ENCODE data around the gene ARHGEF28.

The ARHGEF28 gene

DNA sequence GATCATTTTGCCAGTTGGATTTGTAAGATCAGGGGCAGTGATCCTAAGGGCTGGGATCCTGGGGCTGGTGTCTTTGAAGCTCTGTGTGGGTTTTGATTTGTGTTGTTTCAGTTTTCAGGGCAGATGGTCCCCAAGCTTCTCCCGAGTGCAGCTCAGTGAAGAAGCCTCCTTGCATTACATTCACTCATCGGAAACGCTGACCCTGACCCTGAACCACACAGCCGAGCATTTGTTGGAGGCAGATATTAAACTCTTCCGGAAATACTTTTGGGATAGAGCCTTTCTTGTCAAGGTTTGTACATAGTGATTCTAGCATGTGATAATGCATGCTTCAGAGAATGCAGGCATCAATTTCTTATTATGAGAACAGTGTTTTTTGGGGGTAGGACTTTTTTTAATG, 150.4 kb downstream of the ARHGEF28 start:
- TF ChIP-seq, protein P1, sequence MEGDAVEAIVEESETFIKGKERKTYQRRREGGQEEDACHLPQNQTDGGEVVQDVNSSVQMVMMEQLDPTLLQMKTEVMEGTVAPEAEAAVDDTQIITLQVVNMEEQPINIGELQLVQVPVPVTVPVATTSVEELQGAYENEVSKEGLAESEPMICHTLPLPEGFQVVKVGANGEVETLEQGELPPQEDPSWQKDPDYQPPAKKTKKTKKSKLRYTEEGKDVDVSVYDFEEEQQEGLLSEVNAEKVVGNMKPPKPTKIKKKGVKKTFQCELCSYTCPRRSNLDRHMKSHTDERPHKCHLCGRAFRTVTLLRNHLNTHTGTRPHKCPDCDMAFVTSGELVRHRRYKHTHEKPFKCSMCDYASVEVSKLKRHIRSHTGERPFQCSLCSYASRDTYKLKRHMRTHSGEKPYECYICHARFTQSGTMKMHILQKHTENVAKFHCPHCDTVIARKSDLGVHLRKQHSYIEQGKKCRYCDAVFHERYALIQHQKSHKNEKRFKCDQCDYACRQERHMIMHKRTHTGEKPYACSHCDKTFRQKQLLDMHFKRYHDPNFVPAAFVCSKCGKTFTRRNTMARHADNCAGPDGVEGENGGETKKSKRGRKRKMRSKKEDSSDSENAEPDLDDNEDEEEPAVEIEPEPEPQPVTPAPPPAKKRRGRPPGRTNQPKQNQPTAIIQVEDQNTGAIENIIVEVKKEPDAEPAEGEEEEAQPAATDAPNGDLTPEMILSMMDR (conservative IDR thresholded peaks at IDR 0.05; ENCODE audit: low read length): no peak
- TF ChIP-seq EZH2phosphoT487 (IDR thresholded peaks at IDR 0.05; ENCODE audit: borderline replicate concordance): no peak
- Histone ChIP-seq H3K9me3 (ENCODE audit: insufficient read depth, low read depth, low read length) (no peaks in the 10 kb centered on the region), H3K4me1 (ENCODE audit: insufficient read depth, low read length, poor library complexity, severe bottlenecking) (no peaks in the 10 kb centered on the region)

DNA sequence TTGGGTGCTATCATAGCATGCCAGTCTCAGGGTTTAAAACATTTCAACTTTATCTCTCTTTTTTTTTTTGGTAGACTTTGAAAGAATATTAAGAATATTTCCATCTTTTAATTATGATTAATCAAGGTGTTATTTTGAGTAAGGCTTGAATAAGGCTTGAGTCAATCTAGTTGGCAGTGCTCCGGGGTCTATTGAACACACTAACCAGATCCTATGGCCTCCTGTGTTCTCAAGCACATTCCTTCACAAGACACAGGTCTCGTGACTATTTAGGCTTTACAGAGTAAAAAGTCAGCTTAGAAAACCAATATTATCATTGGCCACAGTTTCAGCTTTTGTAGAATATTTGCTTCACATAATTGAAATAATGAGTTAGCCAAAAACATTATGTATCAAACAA, 151.2 kb downstream of the ARHGEF28 start:
- H3K9ac ChIP-seq (ENCODE audit: low read depth, low read length, poor library complexity, severe bottlenecking): no peak overlapping the region
- no peaks in the 10 kb centered on the region for H3K36me3 ChIP-seq (ENCODE audit: insufficient read depth, low read length)
- no peaks in the 10 kb centered on the region for H3K9me2 ChIP-seq (replicated peaks; ENCODE audit: low read depth, low read length)
- H3K4me3 ChIP-seq (ENCODE audit: low read length, poor library complexity, severe bottlenecking): no peak overlapping the region
- no peak for TF ChIP-seq EZH2phosphoT487 (IDR thresholded peaks at IDR 0.05; ENCODE audit: borderline replicate concordance)
- TF ChIP-seq, protein P1 (conservative IDR thresholded peaks at IDR 0.05; ENCODE audit: low read length): no peak
- H2AFZ ChIP-seq (ENCODE audit: low read length): no peak overlapping the region
- no peaks in the 10 kb centered on the region for H3F3A ChIP-seq (ENCODE audit: low read depth)
- H3K27me3 ChIP-seq (ENCODE audit: insufficient read depth, low read length, poor library complexity, severe bottlenecking): no peaks in the 10 kb centered on the region
- no peaks in the 10 kb centered on the region for H4K20me1 ChIP-seq (ENCODE audit: insufficient read depth, low read length, poor library complexity, severe bottlenecking)
- no peak overlapping the region for H3K4me2 ChIP-seq (ENCODE audit: low read depth, low read length, poor library complexity, severe bottlenecking)
- no peaks in the 10 kb centered on the region for H3K9me3 ChIP-seq (ENCODE audit: insufficient read depth, low read depth, low read length)
- H3K4me1 ChIP-seq (ENCODE audit: insufficient read depth, low read length, poor library complexity, severe bottlenecking): no peaks in the 10 kb centered on the region
- H3K79me2 ChIP-seq (ENCODE audit: insufficient read depth, low read length): no peaks in the 10 kb centered on the region

More for the DNA sequence above, 150.4 kb downstream of the ARHGEF28 start:
- no peak overlapping the region for H3K9ac ChIP-seq (ENCODE audit: low read depth, low read length, poor library complexity, severe bottlenecking)
- no peak overlapping the region for H2AFZ ChIP-seq (ENCODE audit: low read length)
- H3K4me2 ChIP-seq (ENCODE audit: low read depth, low read length, poor library complexity, severe bottlenecking): no peak overlapping the region
- no peaks in the 10 kb centered on the region for H3K27me3 ChIP-seq (ENCODE audit: insufficient read depth, low read length, poor library complexity, severe bottlenecking)
- no peak overlapping the region for H3K4me3 ChIP-seq (ENCODE audit: low read length, poor library complexity, severe bottlenecking)
- H3F3A ChIP-seq (ENCODE audit: low read depth): no peaks in the 10 kb centered on the region
- no peaks in the 10 kb centered on the region for H3K9me2 ChIP-seq (replicated peaks; ENCODE audit: low read depth, low read length)
- no peaks in the 10 kb centered on the region for H3K36me3 ChIP-seq (ENCODE audit: insufficient read depth, low read length)
- H4K20me1 ChIP-seq (ENCODE audit: insufficient read depth, low read length, poor library complexity, severe bottlenecking): no peaks in the 10 kb centered on the region
- no peaks in the 10 kb centered on the region for H3K79me2 ChIP-seq (ENCODE audit: insufficient read depth, low read length)

DNA sequence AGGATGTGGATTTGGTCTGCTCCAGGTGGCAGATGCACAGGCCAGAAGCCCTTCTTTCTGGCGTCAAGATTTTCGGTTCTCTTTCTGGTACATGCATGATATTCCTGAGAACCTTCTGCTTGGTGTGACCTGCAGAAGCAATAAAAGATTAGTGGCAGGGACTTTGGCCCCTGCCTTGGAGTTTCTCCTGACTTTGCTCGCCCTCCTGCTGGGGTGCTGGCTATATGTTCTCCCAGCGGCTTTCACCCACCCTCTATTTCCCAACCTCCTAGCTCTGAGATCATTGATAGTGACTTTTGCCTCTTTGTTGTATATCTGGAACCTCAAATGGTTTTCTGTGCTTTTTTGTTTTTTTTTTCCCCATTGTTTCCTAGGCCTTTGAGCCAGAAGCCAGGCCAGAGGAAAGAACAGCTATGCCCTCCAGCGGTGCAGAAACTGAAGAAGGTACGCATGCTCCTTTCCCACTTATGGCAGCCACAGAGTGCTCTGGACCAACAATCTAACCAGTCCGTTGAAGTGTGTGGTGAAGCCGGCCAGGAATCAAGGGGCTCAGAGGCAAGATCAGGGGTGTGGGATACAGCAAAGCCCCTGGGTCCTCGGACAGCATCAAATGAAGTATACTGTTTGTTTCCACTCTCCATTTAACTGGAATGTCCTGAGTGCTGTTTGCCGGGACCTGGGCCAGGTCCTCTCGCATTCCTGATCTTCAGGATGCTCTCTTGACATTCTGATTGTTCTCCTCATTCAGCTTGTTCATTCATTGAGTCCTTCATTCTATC, 154.5 kb downstream of the ARHGEF28 start:
- no peaks in the 10 kb centered on the region for H3F3A ChIP-seq (ENCODE audit: low read depth)
- H3K4me2 ChIP-seq (ENCODE audit: low read depth, low read length, poor library complexity, severe bottlenecking): no peak overlapping the region
- H3K9me3 ChIP-seq (ENCODE audit: insufficient read depth, low read depth, low read length): no peaks in the 10 kb centered on the region
- TF ChIP-seq, protein P1 (conservative IDR thresholded peaks at IDR 0.05; ENCODE audit: low read length): no peak
- no peak for TF ChIP-seq EZH2phosphoT487 (IDR thresholded peaks at IDR 0.05; ENCODE audit: borderline replicate concordance)
- no peaks in the 10 kb centered on the region for H3K9me2 ChIP-seq (replicated peaks; ENCODE audit: low read depth, low read length)
- no peak overlapping the region for H3K9ac ChIP-seq (ENCODE audit: low read depth, low read length, poor library complexity, severe bottlenecking)
- no peaks in the 10 kb centered on the region for H3K4me1 ChIP-seq (ENCODE audit: insufficient read depth, low read length, poor library complexity, severe bottlenecking)
- H4K20me1 ChIP-seq (ENCODE audit: insufficient read depth, low read length, poor library complexity, severe bottlenecking): no peaks in the 10 kb centered on the region
- no peak overlapping the region for H3K4me3 ChIP-seq (ENCODE audit: low read length, poor library complexity, severe bottlenecking)
- no peaks in the 10 kb centered on the region for H3K79me2 ChIP-seq (ENCODE audit: insufficient read depth, low read length)
- no peaks in the 10 kb centered on the region for H3K36me3 ChIP-seq (ENCODE audit: insufficient read depth, low read length)
- H2AFZ ChIP-seq (ENCODE audit: low read length): no peak overlapping the region
- H3K27me3 ChIP-seq (ENCODE audit: insufficient read depth, low read length, poor library complexity, severe bottlenecking): no peaks in the 10 kb centered on the region

Data from Loucy (cell line).